HepG2 (cell line): ENCODE measurements around the gene TMEM129. TPM values are rescaled to one million over a fixed set of nuclear protein-coding genes. Genes with fewer than 3 reads are reported as not detected.
A peak's percentile ranks its signal among the peaks of the same experiment; 100 is the strongest.

Experiments used
- ATAD3A ChIP-seq: sonication (generic); formaldehyde crosslinking; IDR thresholded peaks from 2 replicates; pipeline ENCODE4 v1.4.0; 2020; ENCODE audit warnings: missing genetic modification reagents
- CCAR2 ChIP-seq: fragments of 200-400 bp; formaldehyde crosslinking; optimal IDR thresholded peaks from 2 replicates; pipeline ENCODE3; 2018; ENCODE audit warnings: low read depth, mild to moderate bottlenecking, low read length, moderate library complexity
- FOXP1 ChIP-seq, 2 experiments: fragments of 450-650 bp in 1 of 2; IDR thresholded peaks; 2 replicates each; pipeline ENCODE4 v1.6.1; 2017 to 2018; ENCODE audit warnings: antibody characterized with exemption in 1 of 2
- KAT2B ChIP-seq: fragments of 150-350 bp; IDR thresholded peaks from 2 replicates; pipeline ENCODE4 v1.6.1; 2014; ENCODE audit warnings: low read depth, low read length, borderline replicate concordance
- KMT2B ChIP-seq: IDR thresholded peaks from 2 replicates; pipeline ENCODE4 v1.6.1; 2016; ENCODE audit warnings: missing genetic modification reagents, missing compliant biosample characterization
- LCORL ChIP-seq, 2 experiments: fragments of 450-650 bp in 1 of 2; sonication (generic) in 1 of 2; formaldehyde crosslinking in 1 of 2; IDR thresholded peaks; 2 replicates each; pipeline versions ENCODE4 v1.5.0 to v1.6.1; 2017 to 2020; ENCODE audit warnings: antibody characterized with exemption in 1 of 2, missing genetic modification reagents in 1 of 2
- MBD4 ChIP-seq: IDR thresholded peaks from 2 replicates; pipeline ENCODE4 v1.6.1; 2012; ENCODE audit warnings: low read length, inconsistent platforms, borderline replicate concordance
- NRL ChIP-seq: sonication (generic); formaldehyde crosslinking; IDR thresholded peaks from 2 replicates; pipeline ENCODE4 v1.5.0; 2020; ENCODE audit warnings: missing genetic modification reagents, mild to moderate bottlenecking, moderate library complexity, borderline replicate concordance
- U2AF1 ChIP-seq: fragments of 200-400 bp; formaldehyde crosslinking; optimal IDR thresholded peaks from 2 replicates; pipeline ENCODE3; 2017; ENCODE audit warnings: mild to moderate bottlenecking, low read depth, low read length
- WIZ ChIP-seq: sonication (generic); formaldehyde crosslinking; IDR thresholded peaks from 2 replicates; pipeline ENCODE4 v1.5.1; 2020; ENCODE audit warnings: mild to moderate bottlenecking, missing genetic modification reagents
- ZBTB7B ChIP-seq: sonication (generic); formaldehyde crosslinking; IDR thresholded peaks from 2 replicates; pipeline ENCODE4 v1.4.0; 2020; ENCODE audit warnings: missing genetic modification reagents
- ZMYM2 ChIP-seq: sonication (generic); formaldehyde crosslinking; IDR thresholded peaks from 2 replicates; pipeline ENCODE4 v1.8.0; 2022; ENCODE audit warnings: mild to moderate bottlenecking, missing genetic modification reagents
- ZMYM3 ChIP-seq: sonication (generic); formaldehyde crosslinking; IDR thresholded peaks from 2 replicates; pipeline ENCODE4 v1.5.1; 2020; ENCODE audit warnings: mild to moderate bottlenecking, missing genetic modification reagents
- ZMYM4 ChIP-seq: sonication (generic); formaldehyde crosslinking; IDR thresholded peaks from 2 replicates; pipeline ENCODE4 v1.8.1; 2023; ENCODE audit warnings: mild to moderate bottlenecking, missing genetic modification reagents
- ZNF768 ChIP-seq: sonication (generic); formaldehyde crosslinking; IDR thresholded peaks from 2 replicates; pipeline ENCODE4 v1.4.0; 2020; ENCODE audit warnings: missing genetic modification reagents
- polyA plus RNA-seq, 8 experiments: library from polyadenylated mRNA; depleted of rRNA in 3 of 8; stranded (reverse) in 7 of 8; unstranded in 1 of 8; fragments of >200 nt; fragmentation: Illumina TruSeq in 4 of 8; extraction: Trizol in 4 of 8; gene quantifications; 2 replicates each; pipeline versions ENCODE4 v1.2.1 to v1.2.3, GENCODE V29; 2011 to 2016; ENCODE audit warnings: low read depth in 4 of 8, missing spikeins in 1 of 8, mixed read lengths in 1 of 8; ENCODE audit not compliant: insufficient read depth in 1 of 8
- total RNA-seq, 5 experiments: library from RNA; depleted of rRNA; stranded (reverse); fragments of >200 nt; fragmentation: Illumina TruSeq; extraction: Trizol; gene quantifications; 2 replicates each; pipeline ENCODE4 v1.2.3, GENCODE V29; 2016; ENCODE audit warnings: low read depth in 1 of 5
- TF ChIP-seq, protein P1 (sequence below): sonication (generic); formaldehyde crosslinking; IDR thresholded peaks from 2 replicates; pipeline ENCODE4 v1.8.1; 2023; ENCODE audit warnings: mild to moderate bottlenecking, inconsistent platforms, moderate library complexity, missing genetic modification reagents, borderline replicate concordance
- TF ChIP-seq, protein P2 (sequence below), 2 experiments: sonication (generic) in 1 of 2; formaldehyde crosslinking in 1 of 2; IDR thresholded peaks; 2 replicates each; pipeline versions ENCODE4 v1.4.0 to v1.6.1; 2018 to 2020; ENCODE audit warnings: missing genetic modification reagents in 2 of 2, borderline replicate concordance in 1 of 2, low read depth in 1 of 2, mild to moderate bottlenecking in 1 of 2, missing biosample characterization in 1 of 2
- TF ChIP-seq, protein P3 (sequence below): sonication (generic); formaldehyde crosslinking; IDR thresholded peaks from 2 replicates; pipeline ENCODE4 v1.5.0; 2020; ENCODE audit warnings: missing genetic modification reagents
- TF ChIP-seq, protein P4 (sequence below): IDR thresholded peaks from 2 replicates; pipeline ENCODE4 v1.6.1; 2016; ENCODE audit warnings: low read depth, borderline replicate concordance

The TMEM129 gene
- total and polyA plus RNA-seq, 2 of the 13 experiments (the other 11 are each of a cell fraction or from before 2014, with no cell fraction given): 19.0 to 25.8 TPM

DNA sequence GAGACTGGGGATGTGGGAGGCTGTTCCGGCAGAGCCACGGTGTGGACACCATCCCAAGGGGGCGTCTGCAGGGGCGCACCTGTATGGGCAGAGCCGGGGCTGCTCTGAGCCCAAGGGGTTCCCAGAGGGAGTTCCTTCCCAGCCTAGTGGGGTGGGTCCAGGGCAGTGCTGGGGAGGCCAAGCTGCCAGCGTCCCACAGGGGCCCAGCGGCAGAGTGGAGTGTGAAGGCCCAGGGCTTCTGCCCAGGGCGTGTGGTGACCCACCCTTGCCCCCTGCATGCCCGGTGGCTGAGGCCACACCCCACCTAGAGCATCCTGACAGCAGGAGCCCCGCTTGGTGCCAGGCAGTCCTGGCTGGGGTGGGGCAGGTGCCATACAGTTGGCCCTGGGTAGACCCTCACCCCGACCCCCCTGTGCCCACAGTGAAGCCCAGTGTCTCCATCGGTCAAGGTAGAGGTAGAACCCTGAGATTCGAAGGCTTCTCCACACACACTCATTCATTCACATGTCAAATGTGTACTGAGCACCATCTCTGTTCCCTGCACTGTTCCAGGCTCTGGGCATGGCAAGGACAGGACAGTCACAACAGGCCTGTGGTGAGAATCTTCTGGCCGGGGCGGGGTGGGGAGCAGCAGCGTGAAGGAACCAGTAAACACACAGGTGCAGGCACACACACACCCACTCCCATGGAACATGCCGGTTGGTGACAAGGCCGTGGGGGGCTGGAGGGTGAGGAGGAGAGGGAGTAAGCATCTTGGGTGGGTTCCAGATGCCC lies 29.4 kb upstream of the TMEM129 start (continued):
- TF ChIP-seq U2AF1 (no peak), NRL (CRISPR knock-in tag) (peak; percentile 40; the same call in 1 of the 2 replicates), MBD4 (no peak), CCAR2 (no peak), KAT2B (no peak), LCORL (IDR thresholded peaks at IDR 0.05) (no peak), LCORL (CRISPR knock-in tag; IDR thresholded peaks at IDR 0.05) (peak; percentile 56; the same call in 1 of the 2 replicates), ZMYM3 (peak; percentile 88), ZMYM4 (peak; percentile 30; the same call in 1 of the 2 replicates), ATAD3A (CRISPR knock-in tag) (no peak), WIZ (CRISPR knock-in tag) (no peak), KMT2B (no peak), ZMYM2 (CRISPR knock-in tag) (no peak), FOXP1 (IDR thresholded peaks at IDR 0.05) (no peak), FOXP1 (CRISPR knock-in tag; IDR thresholded peaks at IDR 0.05) (no peak), ZNF768 (peak; percentile 15; the same call in 1 of the 2 replicates), ZBTB7B (CRISPR knock-in tag) (no peak)
- TF ChIP-seq, protein P1, sequence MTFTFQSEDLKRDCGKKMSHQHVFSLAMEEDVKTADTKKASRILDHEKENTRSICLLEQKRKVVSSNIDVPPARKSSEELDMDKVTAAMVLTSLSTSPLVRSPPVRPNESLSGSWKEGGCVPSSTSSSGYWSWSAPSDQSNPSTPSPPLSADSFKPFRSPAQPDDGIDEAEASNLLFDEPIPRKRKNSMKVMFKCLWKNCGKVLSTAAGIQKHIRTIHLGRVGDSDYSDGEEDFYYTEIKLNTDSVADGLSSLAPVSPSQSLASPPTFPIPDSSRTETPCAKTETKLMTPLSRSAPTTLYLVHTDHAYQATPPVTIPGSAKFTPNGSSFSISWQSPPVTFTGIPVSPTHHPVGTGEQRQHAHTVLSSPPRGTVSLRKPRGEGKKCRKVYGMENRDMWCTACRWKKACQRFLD (CRISPR knock-in tag): no peak
- TF ChIP-seq, protein P2, sequence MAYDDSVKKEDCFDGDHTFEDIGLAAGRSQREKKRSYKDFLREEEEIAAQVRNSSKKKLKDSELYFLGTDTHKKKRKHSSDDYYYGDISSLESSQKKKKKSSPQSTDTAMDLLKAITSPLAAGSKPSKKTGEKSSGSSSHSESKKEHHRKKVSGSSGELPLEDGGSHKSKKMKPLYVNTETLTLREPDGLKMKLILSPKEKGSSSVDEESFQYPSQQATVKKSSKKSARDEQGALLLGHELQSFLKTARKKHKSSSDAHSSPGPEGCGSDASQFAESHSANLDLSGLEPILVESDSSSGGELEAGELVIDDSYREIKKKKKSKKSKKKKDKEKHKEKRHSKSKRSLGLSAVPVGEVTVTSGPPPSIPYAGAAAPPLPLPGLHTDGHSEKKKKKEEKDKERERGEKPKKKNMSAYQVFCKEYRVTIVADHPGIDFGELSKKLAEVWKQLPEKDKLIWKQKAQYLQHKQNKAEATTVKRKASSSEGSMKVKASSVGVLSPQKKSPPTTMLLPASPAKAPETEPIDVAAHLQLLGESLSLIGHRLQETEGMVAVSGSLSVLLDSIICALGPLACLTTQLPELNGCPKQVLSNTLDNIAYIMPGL (CRISPR knock-in tag; IDR thresholded peaks at IDR 0.05; ENCODE audit: borderline replicate concordance in 1 of 2, low read depth in 1 of 2): 0 out of 4 replicates have a peak, but pooled peaks of 1 of the 2 experiments have one; percentile 14
- TF ChIP-seq, protein P3, sequence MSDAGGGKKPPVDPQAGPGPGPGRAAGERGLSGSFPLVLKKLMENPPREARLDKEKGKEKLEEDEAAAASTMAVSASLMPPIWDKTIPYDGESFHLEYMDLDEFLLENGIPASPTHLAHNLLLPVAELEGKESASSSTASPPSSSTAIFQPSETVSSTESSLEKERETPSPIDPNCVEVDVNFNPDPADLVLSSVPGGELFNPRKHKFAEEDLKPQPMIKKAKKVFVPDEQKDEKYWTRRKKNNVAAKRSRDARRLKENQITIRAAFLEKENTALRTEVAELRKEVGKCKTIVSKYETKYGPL (CRISPR knock-in tag): no peak
- TF ChIP-seq, protein P4, sequence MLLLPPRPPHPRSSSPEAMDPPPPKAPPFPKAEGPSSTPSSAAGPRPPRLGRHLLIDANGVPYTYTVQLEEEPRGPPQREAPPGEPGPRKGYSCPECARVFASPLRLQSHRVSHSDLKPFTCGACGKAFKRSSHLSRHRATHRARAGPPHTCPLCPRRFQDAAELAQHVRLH (CRISPR knock-in tag): peak; percentile 17; the same call in 1 of the 2 replicates
- TF ChIP-seq, all 625 proteins: peak for 18
